ENCODE data around the gene FAM78A. TPM values are rescaled to one million over a fixed set of nuclear protein-coding genes. Genes with fewer than 3 reads are reported as not detected.

Gene FAM78A
- total RNA-seq, 1 donor from 2014 or later = 55.7 TPM

DNA sequence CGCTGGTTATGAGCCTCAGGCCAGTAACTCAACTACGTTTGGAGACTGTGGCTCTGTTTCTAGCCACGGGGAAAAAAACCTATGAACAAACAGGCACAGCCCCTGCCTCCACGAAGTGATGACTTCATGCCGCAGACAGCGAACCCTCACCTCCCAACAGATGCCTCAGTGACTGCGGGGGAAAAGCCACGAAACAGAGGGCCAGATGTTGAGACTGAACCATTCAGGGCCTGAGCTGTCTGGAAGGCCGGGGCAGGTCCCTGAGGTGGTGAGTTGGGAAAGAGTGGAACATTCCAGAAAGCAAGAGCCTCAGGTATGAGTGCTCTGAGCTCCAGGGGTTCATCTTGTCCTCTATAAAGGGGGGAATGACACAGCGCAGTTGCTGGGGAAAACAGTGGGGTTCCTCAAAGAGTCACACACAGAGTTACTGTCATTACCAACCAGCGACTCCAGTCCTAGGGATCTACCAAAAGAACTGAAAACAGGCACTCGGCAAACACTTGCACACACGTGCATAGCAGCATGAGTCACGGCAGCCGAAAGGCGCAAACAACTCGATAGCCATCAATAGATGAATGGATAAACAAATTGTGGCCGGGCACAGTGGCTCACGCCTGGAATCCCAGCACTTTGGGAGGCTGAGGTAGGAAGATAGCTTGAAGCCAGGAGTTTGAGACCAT lies 28.5 kb upstream of the FAM78A start:
- intact Hi-C loops (cut with DNase I) = no loop called here
- no peak for ATAC-seq (ENCODE audit: poor library complexity)
- DNase-seq = no peak

GRCh38 chr9:131303381-131304321 lies 27.3 kb upstream of the FAM78A start:
- intact Hi-C loops (cut with DNase I) = no loop called here
- ATAC-seq (ENCODE audit: poor library complexity) (no peak), DNase-seq (no peak)

- DNase-seq (peak; percentile 71), ATAC-seq (ENCODE audit: poor library complexity) (peak; percentile 51)
- intact Hi-C loops (cut with DNase I) = no loop called here
These were observed 26.1 kb upstream of the FAM78A start for GRCh38 chr9:131302244-131303075.

- no peak for DNase-seq
- intact Hi-C loops (cut with DNase I) = no loop called here
- ATAC-seq (ENCODE audit: poor library complexity) = no peak
These were observed 24.1 kb upstream of the FAM78A start for GRCh38 chr9:131300444-131300843.

GRCh38 chr9:131299961-131300347 lies 23.6 kb upstream of the FAM78A start:
- ATAC-seq (ENCODE audit: poor library complexity) = no peak
- no peak for DNase-seq
- intact Hi-C loops (cut with DNase I) = no loop called here

DNA sequence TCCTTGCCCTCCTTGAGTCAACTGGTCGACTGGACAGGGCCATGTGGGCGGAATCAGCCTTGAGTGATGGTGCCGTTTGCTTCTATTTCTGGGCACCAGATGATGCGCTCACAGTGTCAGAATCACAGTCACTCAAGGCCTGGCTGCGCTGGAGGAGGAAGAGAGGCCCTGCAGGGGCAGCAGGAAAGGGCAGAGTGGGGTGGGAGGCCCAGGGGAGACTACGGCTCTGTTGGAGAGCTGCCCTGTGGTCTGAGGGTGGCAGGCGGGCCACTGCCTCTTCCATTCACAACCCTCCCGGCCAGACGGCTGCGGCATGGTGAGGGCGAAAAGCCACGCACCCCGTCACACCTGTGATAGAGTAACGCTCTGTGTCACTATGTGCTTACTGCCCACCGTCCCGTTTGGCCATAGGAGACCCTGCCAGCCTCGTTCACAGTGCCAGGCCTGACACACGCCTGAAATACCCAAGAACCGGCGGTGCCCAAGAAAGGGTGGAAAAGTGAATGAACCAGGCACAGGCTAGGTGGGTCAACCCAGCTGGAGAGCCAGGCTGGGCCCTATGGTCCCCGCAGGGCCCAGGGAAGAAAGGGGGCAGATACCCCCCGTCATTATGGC lies 23.1 kb upstream of the FAM78A start:
- peak; percentile 36 for ATAC-seq (ENCODE audit: poor library complexity)
- intact Hi-C loops (cut with DNase I) = no loop called here
- DNase-seq = no peak

DNA sequence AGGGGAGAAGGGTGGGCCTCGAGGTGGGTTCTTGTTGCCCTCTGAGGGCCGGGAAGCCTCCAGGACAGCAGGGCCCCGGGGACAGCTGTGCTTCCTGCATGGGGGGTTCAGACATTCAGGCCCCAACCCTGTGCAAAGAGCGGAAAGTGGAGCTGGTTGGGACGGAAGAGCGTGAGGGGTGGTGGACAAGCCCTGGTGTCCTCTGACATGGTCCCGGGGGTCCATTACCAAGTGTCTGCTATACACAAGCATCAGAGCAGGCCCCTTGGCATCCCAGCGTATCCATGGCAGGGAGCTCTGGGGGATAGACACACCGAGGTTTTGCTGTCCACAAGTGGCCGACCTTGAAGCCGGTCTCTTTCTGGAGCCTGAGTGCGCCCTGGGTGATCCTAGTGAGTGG lies 22.5 kb upstream of the FAM78A start:
- ATAC-seq (ENCODE audit: poor library complexity) = no peak

DNA sequence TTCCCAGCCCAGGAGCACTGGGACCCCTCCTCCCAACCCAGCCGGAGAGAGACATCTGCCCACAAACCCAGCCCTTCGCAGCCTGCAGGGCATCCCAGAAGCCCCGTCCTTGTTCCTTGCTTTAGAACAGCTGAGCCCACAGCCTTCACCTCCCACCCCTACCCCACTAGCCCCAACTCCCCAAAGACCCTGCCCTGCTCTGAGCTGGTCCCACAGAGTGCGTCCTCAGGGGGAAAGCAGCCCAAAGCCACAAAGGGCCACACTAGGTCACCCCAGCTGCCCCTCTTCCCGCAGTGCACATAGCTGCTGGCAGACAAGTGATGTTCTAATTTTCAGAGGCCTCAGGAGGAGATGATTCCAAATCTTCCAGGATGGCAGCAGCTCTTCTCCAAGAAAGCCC lies 22.0 kb upstream of the FAM78A start:
- ATAC-seq (ENCODE audit: poor library complexity) = peak; percentile 0

More for the DNA sequence above, 22.5 kb upstream of the FAM78A start:
- no peak for DNase-seq
- intact Hi-C loops (cut with DNase I) = no loop called here

DNA sequence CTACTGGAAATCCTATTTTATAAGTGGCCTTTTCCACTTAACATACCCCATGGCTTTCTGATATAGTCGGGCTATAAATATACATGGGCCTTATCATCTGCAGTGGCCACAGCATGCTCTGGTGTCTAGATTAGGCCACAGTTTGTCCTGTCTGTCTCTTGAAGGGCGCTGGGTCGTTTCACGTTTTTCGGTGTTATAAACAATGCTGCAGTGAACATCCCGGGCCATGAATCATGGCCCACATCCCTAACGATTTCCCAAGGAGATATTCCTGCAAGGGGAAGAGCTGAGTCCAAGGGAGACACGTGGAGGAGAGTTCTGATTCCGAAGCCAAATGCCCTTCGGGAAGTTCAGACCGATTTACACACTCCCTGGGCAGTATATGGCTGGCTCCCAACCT lies 21.6 kb upstream of the FAM78A start:
- intact Hi-C loops (cut with DNase I) = no loop called here

More for the DNA sequence above, 22.0 kb upstream of the FAM78A start:
- intact Hi-C loops (cut with DNase I) = no loop called here
- DNase-seq = no peak

GRCh38 chr9:131296906-131297500 lies 20.7 kb upstream of the FAM78A start:
- ATAC-seq (ENCODE audit: poor library complexity) (peak; percentile 1), DNase-seq (no peak)
- intact Hi-C loops (cut with DNase I) = no loop called here

More for the DNA sequence above, 21.6 kb upstream of the FAM78A start:
- DNase-seq (no peak), ATAC-seq (ENCODE audit: poor library complexity) (peak; percentile 67)

DNA sequence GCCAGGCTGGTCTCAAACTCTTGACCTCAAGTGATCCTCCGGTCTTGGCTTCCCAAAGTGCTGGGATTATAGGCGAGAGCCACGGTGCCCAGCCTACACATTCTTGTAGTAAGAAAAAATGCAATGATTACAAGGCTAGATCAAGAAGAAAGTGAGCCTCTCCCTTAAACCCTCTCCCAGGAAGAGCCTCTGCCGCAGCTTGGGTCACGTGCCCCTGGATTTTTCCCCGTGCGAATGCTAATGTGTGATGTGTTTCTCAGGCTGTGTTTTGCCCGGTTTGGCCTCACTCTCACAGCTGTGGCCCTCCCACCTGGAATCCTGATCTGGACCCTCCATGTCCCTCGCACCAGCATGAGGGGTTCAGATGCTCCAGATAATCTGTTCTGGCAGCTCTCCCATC lies 20.1 kb upstream of the FAM78A start:
- intact Hi-C loops (cut with DNase I) = no loop called here
- no peak for DNase-seq

GRCh38 chr9:131292937-131293336 lies 16.6 kb upstream of the FAM78A start:
- no peak for ATAC-seq (ENCODE audit: poor library complexity)
- no peak for DNase-seq
- intact Hi-C loops (cut with DNase I) = no loop called here

More for the DNA sequence above, 20.1 kb upstream of the FAM78A start:
- ATAC-seq (ENCODE audit: poor library complexity) = no peak

DNA sequence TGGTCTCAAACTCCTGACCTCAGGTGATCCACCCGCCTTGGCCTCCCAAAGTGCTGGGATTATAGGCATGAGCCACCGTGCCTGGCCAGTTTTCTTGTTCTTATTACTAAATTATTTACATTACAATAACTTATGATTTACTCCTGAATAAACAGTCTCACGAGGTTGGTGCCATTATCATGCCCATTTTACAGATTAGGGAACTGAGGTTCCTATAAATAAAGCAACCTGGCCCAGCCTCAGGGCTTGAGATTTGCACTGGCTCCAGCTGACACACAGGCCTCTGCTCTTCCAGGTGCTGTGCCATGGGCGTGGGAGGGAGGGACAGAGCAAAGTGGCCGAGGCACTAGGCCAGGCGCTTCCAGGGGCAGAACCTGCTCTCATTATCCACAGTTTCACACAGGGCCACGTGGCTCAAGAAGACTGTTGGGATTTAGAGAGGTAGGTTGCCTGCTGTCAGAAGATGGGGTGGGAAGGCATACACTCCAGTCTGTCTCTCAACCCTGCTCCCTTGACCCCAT lies 15.5 kb upstream of the FAM78A start:
- no peak for ATAC-seq (ENCODE audit: poor library complexity)
- no peak for DNase-seq
- intact Hi-C loops (cut with DNase I) = no loop called here

DNA sequence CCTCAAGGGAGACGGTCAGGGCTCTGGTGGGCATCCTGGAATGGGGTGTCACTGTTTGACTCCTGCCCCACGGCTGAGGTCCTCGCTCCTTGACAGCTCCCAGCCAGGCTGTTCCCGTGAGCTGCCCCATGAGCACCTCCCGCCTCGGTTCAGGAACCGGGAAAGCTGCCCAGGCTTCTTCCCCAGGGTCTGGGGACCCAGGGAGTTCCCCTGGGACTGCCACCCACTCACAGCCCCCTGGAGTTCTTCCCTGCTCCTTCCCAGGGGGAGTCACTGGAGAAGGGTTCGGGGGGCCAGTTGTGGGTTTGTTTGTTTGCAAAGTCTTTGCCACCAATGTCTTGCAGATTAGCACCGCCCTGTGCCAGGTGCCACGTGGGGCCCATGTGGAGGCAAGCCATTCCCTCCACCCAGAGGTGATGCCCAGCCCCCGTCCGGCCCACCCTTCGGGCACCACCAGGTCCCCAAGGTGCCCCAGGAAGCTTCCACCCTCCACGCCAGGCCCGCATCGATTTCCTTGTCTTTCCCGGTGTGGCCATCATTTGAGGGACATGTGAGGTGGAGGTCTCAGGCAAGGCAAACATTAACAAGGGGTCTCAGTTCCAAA lies 14.6 kb upstream of the FAM78A start:
- peak; percentile 0 for ATAC-seq (ENCODE audit: poor library complexity)
- intact Hi-C loops (cut with DNase I) = no loop called here

GRCh38 chr9:131290036-131290766 lies 13.9 kb upstream of the FAM78A start:
- ATAC-seq (ENCODE audit: poor library complexity) = peak; percentile 31
- intact Hi-C loops (cut with DNase I) = no loop called here
- no peak for DNase-seq

More for the DNA sequence above, 14.6 kb upstream of the FAM78A start:
- peak; percentile 38 for DNase-seq

- ATAC-seq (ENCODE audit: poor library complexity) (peak; percentile 88), DNase-seq (peak; percentile 93)
- intact Hi-C loops (cut with DNase I) = loop anchor here (5.0 kb wide), 1 partner anchor 43 kb away; no protein-coding TSS in a partner anchor
These were observed 13.2 kb upstream of the FAM78A start, which contains the start of gene PLPP7 for GRCh38 chr9:131289301-131290035. Gene PLPP7 (plus strand): TSS chr9:131289723. CDS start chr9:131289998, 275 bp downstream.

All from Right ventricle myocardium superior (tissue), 1 donor.